ENCODE results near the gene RECQL5. TPM values are rescaled to one million over a fixed set of nuclear protein-coding genes. Genes with fewer than 3 reads are reported as not detected.

The RECQL5 gene
- total RNA-seq, 1 donor = 7.8 TPM

Other genes starting within 250 kb of the RECQL5 start
- gene TMEM94, start 210.5 kb downstream of the RECQL5 start, total RNA-seq = 21.1 TPM
- 0.10 TPM for gene CASKIN2, start 151.6 kb downstream of the RECQL5 start, total RNA-seq
- 14.7 TPM for gene TSEN54, start 150.6 kb downstream of the RECQL5 start, total RNA-seq
- 13.2 TPM for gene LLGL2, start 141.5 kb downstream of the RECQL5 start, total RNA-seq
- 75.9 TPM for gene MYO15B, start 79.4 kb downstream of the RECQL5 start, total RNA-seq
- 3.6 TPM for gene SMIM5, start 33.7 kb downstream of the RECQL5 start, total RNA-seq
- gene SAP30BP, start 184 bp upstream of the RECQL5 start, total RNA-seq = 105 TPM
- gene ITGB4, start 54.3 kb upstream of the RECQL5 start, total RNA-seq = 0.10 TPM
- 8.8 TPM for gene GALK1, start 98.0 kb upstream of the RECQL5 start, total RNA-seq
- gene UNK, start 117.7 kb upstream of the RECQL5 start, total RNA-seq = 32.8 TPM
- 42.9 TPM for gene UNC13D, start 177.2 kb upstream of the RECQL5 start, total RNA-seq
- gene WBP2, start 188.2 kb upstream of the RECQL5 start, total RNA-seq = 30.5 TPM
- 0.63 TPM for gene TRIM47, start 211.4 kb upstream of the RECQL5 start, total RNA-seq
- gene TRIM65, start 229.8 kb upstream of the RECQL5 start, total RNA-seq = 5.8 TPM
- 45.4 TPM for gene MRPL38, start 237.7 kb upstream of the RECQL5 start, total RNA-seq

Measured in mononuclear cell (primary cell).